Karpas-422 (cell line): Measurements from ENCODE around the gene KRTAP13-4. TPM values are rescaled to one million over a fixed set of nuclear protein-coding genes. Genes with fewer than 3 reads are reported as not detected.
A peak's percentile ranks its signal among the peaks of the same experiment; 100 is the strongest.

Experiments used
- DNase-seq: peaks from one replicate; pipeline ENCODE4 v3.0.0-alpha.2; 2015
- H2AFZ ChIP-seq: fragments of 200-600 bp; sonication (generic); 2 replicates; pipeline ENCODE4 v1.6.1; 2014; ENCODE audit warnings: antibody characterized with exemption, low read length, mixed read lengths
- H3K27ac ChIP-seq: fragments of 200-600 bp; sonication (generic); 2 replicates; pipeline ENCODE4 v1.5.1; 2014; ENCODE audit warnings: mild to moderate bottlenecking, low read length, moderate library complexity
- H3K27me3 ChIP-seq: fragments of 200-600 bp; sonication (generic); 2 replicates; pipeline ENCODE4 v1.6.1; 2014; ENCODE audit warnings: low read length, mixed read lengths
- H3K36me3 ChIP-seq: fragments of 200-600 bp; sonication (generic); 2 replicates; pipeline ENCODE4 v1.6.1; 2014; ENCODE audit warnings: low read length, mixed read lengths; ENCODE audit not compliant: insufficient read depth
- H3K4me1 ChIP-seq: fragments of 200-600 bp; sonication (generic); 2 replicates; pipeline ENCODE4 v1.6.1; 2014; ENCODE audit warnings: mild to moderate bottlenecking, low read length, mixed read lengths
- H3K4me2 ChIP-seq: fragments of 200-600 bp; sonication (generic); 2 replicates; pipeline ENCODE4 v1.6.1; 2014; ENCODE audit warnings: low read length, low read depth, mild to moderate bottlenecking; ENCODE audit not compliant: poor library complexity, severe bottlenecking
- H3K4me3 ChIP-seq: fragments of 200-600 bp; sonication (generic); 2 replicates; pipeline ENCODE4 v1.5.1; 2014; ENCODE audit warnings: mild to moderate bottlenecking, antibody characterized with exemption, low read length, mixed read lengths
- H3K79me2 ChIP-seq: fragments of 200-600 bp; sonication (generic); 2 replicates; pipeline ENCODE4 v1.6.1; 2014; ENCODE audit warnings: mild to moderate bottlenecking, low read length, mixed read lengths
- H3K9ac ChIP-seq: fragments of 200-600 bp; sonication (generic); 2 replicates; pipeline ENCODE4 v1.6.0; 2014; ENCODE audit warnings: low read length
- H3K9me2 ChIP-seq: fragments of 200-600 bp; sonication (generic), shearing (Covaris generic); replicated peaks from 2 replicates; pipeline ENCODE4 v1.6.0; 2014; ENCODE audit warnings: mild to moderate bottlenecking, low read length, moderate library complexity; ENCODE audit not compliant: insufficient read depth
- H3K9me3 ChIP-seq: fragments of 300-700, 200-600 bp; sonication (generic); 2 replicates; pipeline ENCODE4 v1.6.1; 2014; ENCODE audit warnings: low read length, mixed read lengths
- H4K20me1 ChIP-seq: fragments of 200-600 bp; sonication (generic); 2 replicates; pipeline ENCODE4 v1.6.1; 2014; ENCODE audit warnings: mild to moderate bottlenecking, antibody characterized with exemption, low read length, low read depth; ENCODE audit not compliant: insufficient read depth
- total RNA-seq: library from RNA; depleted of rRNA; stranded (reverse); fragments of >200 nt; shearing (Covaris generic); gene quantifications from 2 replicates; pipeline ENCODE4 v1.2.3, GENCODE V29; 2014; ENCODE audit warnings: low replicate concordance; rRNA removed

The KRTAP13-4 gene, protein sequence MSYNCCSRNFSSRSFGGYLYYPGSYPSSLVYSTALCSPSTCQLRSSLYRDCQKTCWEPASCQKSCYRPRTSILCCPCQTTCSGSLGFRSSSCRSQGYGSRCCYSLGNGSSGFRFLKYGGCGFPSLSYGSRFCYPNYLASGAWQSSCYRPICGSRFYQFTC
- not detected in 2 replicates for total RNA-seq

DNA sequence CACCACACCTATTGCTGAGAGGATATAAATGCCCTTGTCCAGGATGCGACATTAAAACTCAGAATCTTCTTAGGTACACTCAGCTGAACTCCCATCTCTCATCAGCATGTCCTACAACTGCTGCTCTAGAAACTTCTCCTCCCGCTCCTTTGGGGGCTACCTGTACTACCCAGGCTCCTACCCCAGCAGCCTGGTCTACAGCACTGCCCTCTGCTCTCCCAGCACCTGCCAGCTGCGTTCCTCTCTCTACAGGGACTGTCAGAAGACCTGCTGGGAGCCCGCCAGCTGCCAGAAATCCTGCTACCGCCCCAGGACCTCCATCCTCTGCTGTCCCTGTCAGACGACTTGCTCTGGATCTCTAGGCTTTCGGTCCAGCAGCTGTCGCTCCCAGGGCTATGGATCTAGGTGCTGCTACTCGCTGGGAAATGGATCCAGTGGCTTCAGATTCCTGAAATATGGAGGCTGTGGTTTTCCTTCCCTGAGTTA, at the start of gene KRTAP13-4:
KRTAP13-4 (plus strand) TSS at position 51 of the 486 bp plus-strand sequence; CDS start at position 107, 56 bp downstream.
- Histone ChIP-seq H3K4me1 (no peaks in the 10 kb centered on the region), H3K9ac (no peak within 1 kb of the TSS), H3K36me3 (no peaks in the 10 kb centered on the region), H2AFZ (no peak within 1 kb of the TSS), H3K79me2 (no peaks in the 10 kb centered on the region), H3K9me3 (no peaks in the 10 kb centered on the region), H3K4me3 (no peak within 1 kb of the TSS), H3K9me2 (no peaks in the 10 kb centered on the region), H3K27ac (no peak within 1 kb of the TSS), H3K27me3 (no peaks in the 10 kb centered on the region), H4K20me1 (no peaks in the 10 kb centered on the region), H3K4me2 (no peak within 1 kb of the TSS)
- DNase-seq = no peak

DNA sequence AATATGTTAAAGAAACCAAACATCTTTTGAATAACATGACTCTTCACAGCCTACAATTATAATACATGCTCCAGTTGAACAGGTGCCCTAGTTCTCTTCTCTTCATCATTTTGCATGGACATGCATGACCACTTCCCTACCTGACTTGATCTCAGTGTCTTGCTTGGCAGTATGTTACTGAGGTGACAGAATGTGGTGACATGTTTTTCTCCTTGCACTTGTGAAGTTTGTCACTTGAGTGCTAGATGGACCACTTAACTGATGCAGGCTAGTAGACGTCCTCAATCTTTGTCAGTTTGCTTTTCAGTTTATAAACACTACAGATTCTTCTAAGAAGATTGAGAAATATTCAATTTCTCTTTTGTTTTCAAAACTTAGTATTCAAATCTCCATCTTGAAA, 47.8 kb upstream of the KRTAP13-4 start:
- no peaks in the 10 kb centered on the region for H3K79me2 ChIP-seq
- H3K9ac ChIP-seq = no peak overlapping the region
- H3K4me3 ChIP-seq = no peak overlapping the region
- H3K27me3 ChIP-seq = no peaks in the 10 kb centered on the region
- H3K9me3 ChIP-seq = 0 out of 2 replicates have a peak, but pooled peaks cover 3% of the 10 kb centered on the region
- H3K27ac ChIP-seq = no peak overlapping the region
- no peak overlapping the region for H3K4me2 ChIP-seq
- no peaks in the 10 kb centered on the region; the same call in 1 of the 2 replicates for H3K9me2 ChIP-seq
- H4K20me1 ChIP-seq = no peaks in the 10 kb centered on the region
- no peaks in the 10 kb centered on the region for H3K36me3 ChIP-seq
- no peak for DNase-seq
- no peaks in the 10 kb centered on the region for H3K4me1 ChIP-seq
- H2AFZ ChIP-seq = no peak overlapping the region

DNA sequence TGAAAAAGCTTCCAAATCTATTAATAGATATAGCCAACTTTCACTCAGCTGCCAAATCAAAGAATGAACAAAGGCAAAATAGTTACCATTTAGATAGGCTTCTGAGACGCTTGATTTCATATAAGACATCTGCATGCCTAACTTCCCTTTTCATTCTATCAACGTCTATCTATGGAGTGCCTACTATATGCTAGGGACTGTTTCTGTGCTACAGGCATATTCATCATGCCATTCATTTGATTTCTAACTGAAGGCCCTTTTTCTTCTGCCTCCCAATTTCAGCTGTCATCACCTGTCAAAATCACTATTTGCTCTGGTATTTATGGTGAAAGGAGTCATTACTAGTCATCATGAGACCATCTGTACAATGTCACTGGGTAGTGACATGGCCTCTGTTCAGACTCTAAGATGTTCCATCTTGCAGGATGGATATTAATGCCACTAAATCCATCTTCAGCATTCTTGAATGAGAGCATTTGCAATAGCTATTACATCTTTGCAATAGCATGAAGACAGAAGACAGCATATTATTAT, 38.5 kb upstream of the KRTAP13-4 start:
- H3K9ac ChIP-seq = no peak overlapping the region
- H3K36me3 ChIP-seq = no peaks in the 10 kb centered on the region
- H3K27ac ChIP-seq = no peak overlapping the region
- no peak overlapping the region for H2AFZ ChIP-seq
- no peaks in the 10 kb centered on the region for H3K4me1 ChIP-seq
- DNase-seq = no peak
- H3K27me3 ChIP-seq = no peaks in the 10 kb centered on the region
- H4K20me1 ChIP-seq = no peaks in the 10 kb centered on the region
- no peak overlapping the region for H3K4me3 ChIP-seq
- no peak overlapping the region for H3K4me2 ChIP-seq
- no peaks in the 10 kb centered on the region for H3K9me2 ChIP-seq
- H3K9me3 ChIP-seq = no peaks in the 10 kb centered on the region; the same call in 1 of the 2 replicates
- H3K79me2 ChIP-seq = no peaks in the 10 kb centered on the region

DNA sequence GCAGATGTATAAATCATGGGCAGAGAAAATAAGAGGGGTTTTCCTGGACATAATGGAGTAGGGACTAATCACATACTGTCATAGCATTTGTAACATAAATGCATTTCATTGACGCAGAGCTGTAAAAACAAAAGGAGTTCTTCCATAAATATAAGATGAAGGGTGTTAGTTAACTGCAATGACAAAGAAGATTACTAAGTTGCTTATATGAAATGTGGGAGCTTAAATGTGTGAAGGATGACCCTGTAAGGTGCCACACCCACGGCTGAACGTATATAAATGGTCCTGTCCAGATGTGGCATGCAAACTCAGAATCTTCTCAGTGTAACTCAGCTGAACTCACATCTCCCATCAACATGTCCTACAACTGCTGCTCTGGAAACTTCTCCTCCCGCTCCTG, 34.3 kb upstream of the KRTAP13-4 start, which contains the start of gene KRTAP13-1:
KRTAP13-1 (plus strand) TSS at position 301 of the 400 bp plus-strand sequence; CDS start at position 357, 56 bp downstream.
- H2AFZ ChIP-seq = no peak within 1 kb of the TSS
- no peaks in the 10 kb centered on the region for H3K27me3 ChIP-seq
- no peak within 1 kb of the TSS for H3K4me2 ChIP-seq
- no peak within 1 kb of the TSS for H3K27ac ChIP-seq
- no peaks in the 10 kb centered on the region for H3K9me3 ChIP-seq
- H4K20me1 ChIP-seq = no peaks in the 10 kb centered on the region
- H3K9me2 ChIP-seq = no peaks in the 10 kb centered on the region
- H3K4me3 ChIP-seq = no peak within 1 kb of the TSS
- no peaks in the 10 kb centered on the region for H3K36me3 ChIP-seq
- H3K4me1 ChIP-seq = no peaks in the 10 kb centered on the region
- no peak for DNase-seq
- no peaks in the 10 kb centered on the region for H3K79me2 ChIP-seq
- no peak within 1 kb of the TSS for H3K9ac ChIP-seq

DNA sequence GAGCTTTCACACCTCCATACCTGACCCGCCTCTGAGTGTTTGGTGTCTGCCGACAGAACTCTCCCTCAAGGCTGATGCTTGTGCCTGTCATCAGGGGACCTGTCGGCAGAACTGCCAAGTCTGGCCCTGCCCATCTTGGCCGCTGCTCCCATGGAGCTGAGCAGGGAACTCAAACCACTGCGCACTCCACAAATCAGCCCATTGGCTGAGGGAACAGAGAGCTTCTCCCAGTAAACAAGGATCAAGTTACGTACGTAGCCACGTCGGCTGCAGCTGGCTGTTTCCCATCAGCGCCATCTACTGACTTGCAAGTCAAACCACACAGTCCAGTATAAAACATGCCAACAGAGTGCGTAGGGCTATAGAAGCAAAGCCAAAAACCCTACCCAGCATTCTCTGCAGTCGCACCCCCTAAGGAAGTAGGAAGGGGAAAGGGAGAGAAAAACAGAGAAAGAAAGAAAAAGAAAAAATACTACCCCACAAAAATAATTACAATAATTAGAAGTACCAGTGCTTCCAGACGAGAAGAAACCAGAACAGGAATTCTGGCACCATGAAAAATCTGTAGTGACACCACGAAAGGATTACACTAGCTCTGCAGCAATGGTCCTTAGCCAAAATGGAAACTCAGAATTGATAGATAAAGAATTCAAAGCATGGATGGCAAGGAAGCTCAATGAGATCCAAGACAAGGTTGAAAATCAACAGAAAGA, 21.1 kb upstream of the KRTAP13-4 start:
- no peak overlapping the region for H3K27ac ChIP-seq
- peak; percentile 75 for DNase-seq
- no peaks in the 10 kb centered on the region for H3K27me3 ChIP-seq
- H3K4me2 ChIP-seq = no peak overlapping the region
- H3K4me1 ChIP-seq = no peaks in the 10 kb centered on the region
- no peaks in the 10 kb centered on the region for H3K79me2 ChIP-seq
- H3K9me3 ChIP-seq = peaks cover 6% of the 10 kb centered on the region; the same call in 1 of the 2 replicates
- H3K9me2 ChIP-seq = no peaks in the 10 kb centered on the region
- H3K4me3 ChIP-seq = no peak overlapping the region
- no peaks in the 10 kb centered on the region for H4K20me1 ChIP-seq
- H2AFZ ChIP-seq = no peak overlapping the region
- no peaks in the 10 kb centered on the region for H3K36me3 ChIP-seq
- H3K9ac ChIP-seq = no peak overlapping the region

DNA sequence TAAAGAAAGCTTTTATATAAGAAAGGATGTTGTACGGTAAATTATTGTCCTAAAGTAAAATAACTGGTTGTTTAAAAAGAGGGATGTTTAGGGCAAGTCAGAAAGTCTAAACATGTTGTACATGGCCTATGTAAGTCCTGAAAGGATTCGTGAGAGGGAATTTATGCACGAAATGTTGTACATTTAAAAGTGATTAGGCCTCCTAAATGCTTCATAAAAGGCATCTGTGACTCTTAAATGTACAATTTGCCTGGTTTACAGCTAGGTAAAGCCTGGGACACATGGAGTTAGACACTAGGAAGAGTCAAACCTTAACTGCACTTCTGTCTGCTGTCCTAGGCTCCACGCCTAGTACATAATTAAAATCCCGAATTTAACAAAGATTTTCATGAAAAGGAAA, 14.0 kb upstream of the KRTAP13-4 start:
- Histone ChIP-seq H3K36me3 (no peaks in the 10 kb centered on the region), H4K20me1 (no peaks in the 10 kb centered on the region), H3K9me3 (no peaks in the 10 kb centered on the region; the same call in 1 of the 2 replicates), H3K4me2 (no peak overlapping the region), H3K79me2 (no peaks in the 10 kb centered on the region), H3K27me3 (no peaks in the 10 kb centered on the region), H3K27ac (no peak overlapping the region), H3K4me3 (no peak overlapping the region), H2AFZ (no peak overlapping the region), H3K9ac (no peak overlapping the region), H3K9me2 (no peaks in the 10 kb centered on the region), H3K4me1 (no peaks in the 10 kb centered on the region)
- DNase-seq = no peak

DNA sequence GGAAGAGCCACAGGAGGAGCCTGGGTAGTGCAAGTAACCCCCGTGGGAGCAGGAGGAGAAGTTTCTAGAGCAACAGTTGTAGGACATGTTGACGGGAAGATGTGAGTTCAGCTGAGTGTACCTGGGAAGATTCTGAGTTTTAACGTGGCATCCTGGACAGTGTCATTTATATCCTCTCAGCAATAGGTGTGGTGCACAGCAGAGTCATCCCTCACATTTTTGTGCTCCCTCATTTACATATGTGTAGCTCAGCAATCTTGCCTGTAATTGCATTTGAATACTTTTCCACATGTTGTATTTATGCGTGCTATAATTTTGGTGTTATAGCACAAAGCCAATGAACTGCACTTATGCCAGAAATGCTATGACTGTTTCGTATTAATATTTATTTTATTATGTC, 4.2 kb upstream of the KRTAP13-4 start, which contains the start of gene KRTAP13-3:
KRTAP13-3 (minus strand) TSS at position 101 of the 400 bp plus-strand sequence; CDS start at position 87, 14 bp downstream.
- Histone ChIP-seq H3K4me3 (no peak within 1 kb of the TSS), H4K20me1 (no peaks in the 10 kb centered on the region), H3K36me3 (no peaks in the 10 kb centered on the region), H3K27ac (no peak within 1 kb of the TSS), H3K9me2 (no peaks in the 10 kb centered on the region), H3K4me1 (no peaks in the 10 kb centered on the region), H3K9me3 (no peaks in the 10 kb centered on the region), H3K79me2 (no peaks in the 10 kb centered on the region), H2AFZ (no peak within 1 kb of the TSS), H3K4me2 (no peak within 1 kb of the TSS), H3K9ac (no peak within 1 kb of the TSS), H3K27me3 (no peaks in the 10 kb centered on the region)
- no peak for DNase-seq

DNA sequence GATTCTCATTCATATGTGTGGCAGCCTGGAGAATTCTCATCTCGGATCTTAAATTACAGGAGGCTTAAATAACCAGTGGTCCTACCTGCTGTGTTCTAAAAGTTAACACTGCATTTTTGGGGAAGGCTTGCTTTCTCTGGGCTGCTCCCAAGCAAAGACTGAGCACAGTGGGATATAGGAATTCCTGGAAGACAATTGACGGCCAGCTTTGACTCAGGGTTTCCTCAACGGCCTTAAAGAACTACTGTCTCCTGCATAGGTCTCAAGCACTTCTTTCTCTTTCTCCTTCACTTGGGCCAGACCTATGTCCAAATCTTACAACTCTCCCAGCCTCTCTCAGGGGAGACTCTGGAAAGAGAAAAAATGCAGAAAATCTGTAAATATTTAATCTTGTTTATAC, 3.3 kb upstream of the KRTAP13-4 start:
- H4K20me1 ChIP-seq = no peaks in the 10 kb centered on the region
- no peaks in the 10 kb centered on the region for H3K4me1 ChIP-seq
- no peaks in the 10 kb centered on the region for H3K36me3 ChIP-seq
- no peaks in the 10 kb centered on the region for H3K9me2 ChIP-seq
- no peak for DNase-seq
- no peak overlapping the region for H3K4me2 ChIP-seq
- H3K9me3 ChIP-seq = no peaks in the 10 kb centered on the region
- no peak overlapping the region for H3K9ac ChIP-seq
- H3K27me3 ChIP-seq = no peaks in the 10 kb centered on the region
- no peak overlapping the region for H3K27ac ChIP-seq
- no peaks in the 10 kb centered on the region for H3K79me2 ChIP-seq
- no peak overlapping the region for H2AFZ ChIP-seq
- H3K4me3 ChIP-seq = no peak overlapping the region
